Posterior vena cava (tissue), 2 donors: Measurements from ENCODE around the gene DEDD. TPM values are rescaled to one million over a fixed set of nuclear protein-coding genes. Genes with fewer than 3 reads are reported as not detected.

Source experiments
- DNase-seq: peaks from one replicate; pipeline ENCODE4 v3.0.0-alpha.2; 2020; ENCODE audit warnings: low spot score
- intact Hi-C, 2 donors: fragments of 100-400 bp; cut with DNase I; formaldehyde crosslinking; loops; one replicate each; pipeline versions ENCODE4 v1.14.1 to v1.14.2; 2022 to 2023
- total RNA-seq, 2 donors: library from RNA; stranded (reverse); fragmentation: NEBNext Ultra II Directional; extraction: Animal tissue kit (Norgen Biotek cat#: 25700); gene quantifications; one replicate each; pipeline ENCODE4 v1.2.1, GENCODE V29; 2021
- donor health status: DM: yes; HTN: yes; CAD: no.
- donor health status: DM: yes; HTN: yes; CAD: no.

Gene DEDD
- total RNA-seq, 2 donors from 2014 or later, result 32.1 to 35.8 TPM

DNA sequence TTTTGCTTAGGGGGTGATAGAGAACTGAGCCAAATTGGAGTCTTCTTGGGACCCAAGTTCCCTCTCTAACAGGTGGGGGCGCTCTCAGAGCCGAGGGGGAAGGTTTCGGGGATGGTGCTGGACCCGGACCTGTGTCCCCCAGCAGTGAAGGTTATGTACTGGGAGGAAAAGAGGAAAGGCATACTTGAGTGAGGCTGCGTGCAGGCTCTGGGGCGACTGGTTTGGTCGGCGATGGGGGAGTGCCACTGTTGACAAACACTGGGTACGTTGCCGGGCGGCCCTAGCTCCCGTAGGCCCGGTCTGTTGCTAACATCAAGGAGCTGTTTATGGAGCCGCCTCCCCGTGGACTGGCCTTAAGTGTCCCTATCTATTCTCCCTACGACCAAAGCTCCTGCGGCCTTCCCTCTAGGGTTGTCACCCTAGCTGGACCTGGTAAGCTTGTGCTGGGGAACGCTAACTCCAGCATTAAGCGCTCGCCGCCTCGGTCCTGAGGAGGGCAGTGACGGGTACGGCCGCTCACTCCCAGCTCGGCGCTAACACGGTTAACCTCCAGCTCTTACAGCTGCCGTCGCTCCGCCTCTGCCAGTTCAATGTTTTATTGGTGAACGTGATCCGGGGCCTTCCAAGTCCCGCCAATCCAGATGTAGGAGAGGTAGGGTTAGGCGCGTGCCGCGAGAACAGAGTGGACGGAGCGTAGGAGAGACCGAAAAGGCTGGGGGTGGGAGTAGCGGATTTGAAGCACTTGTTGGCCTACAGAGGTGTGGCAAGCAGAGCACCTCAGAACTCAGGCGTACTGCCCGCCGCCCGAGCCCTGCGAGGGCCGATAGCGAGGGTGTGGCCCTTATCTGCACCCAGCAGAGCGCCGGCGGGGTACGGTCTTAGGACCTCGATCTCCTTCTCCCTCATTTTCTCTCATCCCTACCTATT, 33.5 kb upstream of the DEDD start, which contains the start of gene PPOX:
Gene PPOX, plus strand, starts transcription at position 685 of the 927 bp plus-strand sequence. CDS start 422 bp downstream, outside the sequence.
- DNase-seq, result peak; percentile 99
- intact Hi-C loops, result no loop called here

DNA sequence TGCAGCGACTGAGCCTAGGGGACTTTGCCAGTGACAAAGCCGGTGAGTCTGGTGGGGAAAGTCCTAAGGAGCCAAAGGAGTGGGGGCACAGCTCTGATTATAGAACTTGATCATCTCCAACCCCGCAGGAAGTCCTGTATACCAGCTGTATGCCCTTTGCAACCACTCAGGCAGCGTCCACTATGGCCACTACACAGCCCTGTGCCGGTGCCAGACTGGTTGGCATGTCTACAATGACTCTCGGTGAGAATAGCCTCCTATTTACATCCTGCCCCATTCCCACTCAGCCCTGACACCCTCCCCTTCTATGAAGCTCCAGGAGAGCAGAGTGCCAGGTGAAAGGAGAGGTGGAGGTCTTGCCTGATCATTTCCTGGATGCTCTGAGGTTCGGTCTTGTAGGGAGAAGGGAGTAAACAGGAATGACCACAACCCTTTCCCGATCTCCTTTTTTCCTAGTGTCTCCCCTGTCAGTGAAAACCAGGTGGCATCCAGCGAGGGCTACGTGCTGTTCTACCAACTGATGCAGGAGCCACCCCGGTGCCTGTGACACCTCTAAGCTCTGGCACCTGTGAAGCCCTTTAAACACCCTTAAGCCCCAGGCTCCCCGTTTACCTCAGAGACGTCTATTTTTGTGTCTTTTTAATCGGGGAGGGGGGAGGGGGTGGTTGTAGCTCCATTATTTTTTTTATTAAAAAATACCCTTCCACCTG, 32.6 kb upstream of the DEDD start:
- DNase-seq, result peak; percentile 51
- intact Hi-C loops, result no loop called here

DNA sequence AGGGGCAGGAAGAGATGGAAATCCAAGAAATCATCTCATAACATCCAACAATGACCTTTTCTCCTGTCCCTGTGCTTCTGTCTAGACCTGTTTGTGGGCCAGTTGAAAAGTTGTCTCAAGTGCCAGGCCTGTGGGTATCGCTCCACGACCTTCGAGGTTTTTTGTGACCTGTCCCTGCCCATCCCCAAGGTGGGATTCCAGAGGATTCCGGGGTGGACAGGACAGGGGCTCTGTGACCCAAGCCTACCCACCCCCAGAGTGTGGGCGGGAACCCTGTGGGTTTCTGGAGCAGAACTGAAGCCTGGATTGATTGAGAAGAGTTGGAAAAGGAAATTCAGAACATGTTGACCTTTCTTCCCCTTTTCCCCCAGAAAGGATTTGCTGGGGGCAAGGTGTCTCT, 31.3 kb upstream of the DEDD start:
- DNase-seq, result peak; percentile 77
- intact Hi-C loops, result no loop called here

DNA sequence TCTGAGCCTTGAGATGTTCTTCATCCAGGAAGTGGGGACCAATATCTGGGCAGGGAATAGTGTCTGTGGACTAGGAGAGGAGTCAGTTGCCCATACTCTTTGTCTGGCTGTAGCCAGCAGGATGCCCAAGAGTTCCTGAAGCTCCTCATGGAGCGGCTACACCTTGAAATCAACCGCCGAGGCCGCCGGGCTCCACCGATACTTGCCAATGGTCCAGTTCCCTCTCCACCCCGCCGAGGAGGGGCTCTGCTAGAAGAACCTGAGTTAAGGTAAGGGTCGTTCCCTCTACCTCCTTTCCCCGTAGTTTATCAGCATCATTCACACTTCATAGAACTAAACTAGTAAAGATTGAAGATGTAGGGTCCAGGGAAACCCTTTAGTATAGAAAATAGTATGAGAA, 30.3 kb upstream of the DEDD start:
- intact Hi-C loops, result no loop called here
- no peak for DNase-seq

DNA sequence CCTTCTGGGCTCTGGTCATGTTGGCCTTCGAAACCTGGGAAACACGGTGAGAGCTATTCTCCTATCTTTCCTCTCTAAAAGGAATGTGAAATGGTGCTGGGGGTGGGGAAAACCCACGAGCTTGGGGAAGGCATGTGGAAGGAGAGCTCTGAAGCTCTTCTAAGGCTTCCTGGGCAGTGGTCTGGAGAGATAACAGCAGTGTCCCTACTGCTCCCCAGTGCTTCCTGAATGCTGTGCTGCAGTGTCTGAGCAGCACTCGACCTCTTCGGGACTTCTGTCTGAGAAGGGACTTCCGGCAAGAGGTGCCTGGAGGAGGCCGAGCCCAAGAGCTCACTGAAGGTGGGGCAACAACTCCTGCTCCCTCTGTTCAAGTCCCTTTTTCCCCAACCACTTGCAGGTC, 29.6 kb upstream of the DEDD start:
- intact Hi-C loops, result no loop called here
- no peak for DNase-seq

DNA sequence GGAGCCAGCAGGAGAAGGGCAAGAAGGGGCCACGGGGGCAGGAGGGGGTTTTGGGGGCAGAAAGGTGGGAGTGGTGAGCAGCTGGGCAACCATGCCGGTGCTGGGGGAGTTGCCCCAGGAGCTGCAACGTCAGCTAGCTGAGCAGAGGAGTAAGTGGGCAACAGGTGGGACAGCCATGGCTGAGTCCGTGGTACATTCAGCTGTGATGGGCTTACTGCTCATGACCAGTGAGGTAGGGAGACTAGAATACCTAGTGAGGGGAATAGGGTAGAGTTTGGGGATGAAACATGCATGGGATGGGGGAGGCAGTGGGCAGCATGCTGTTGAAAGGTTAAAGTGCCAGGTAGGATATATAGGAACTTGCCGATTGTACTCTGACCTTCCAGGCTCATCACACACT, 29.2 kb upstream of the DEDD start:
- intact Hi-C loops, result no loop called here
- no peak for DNase-seq

DNA sequence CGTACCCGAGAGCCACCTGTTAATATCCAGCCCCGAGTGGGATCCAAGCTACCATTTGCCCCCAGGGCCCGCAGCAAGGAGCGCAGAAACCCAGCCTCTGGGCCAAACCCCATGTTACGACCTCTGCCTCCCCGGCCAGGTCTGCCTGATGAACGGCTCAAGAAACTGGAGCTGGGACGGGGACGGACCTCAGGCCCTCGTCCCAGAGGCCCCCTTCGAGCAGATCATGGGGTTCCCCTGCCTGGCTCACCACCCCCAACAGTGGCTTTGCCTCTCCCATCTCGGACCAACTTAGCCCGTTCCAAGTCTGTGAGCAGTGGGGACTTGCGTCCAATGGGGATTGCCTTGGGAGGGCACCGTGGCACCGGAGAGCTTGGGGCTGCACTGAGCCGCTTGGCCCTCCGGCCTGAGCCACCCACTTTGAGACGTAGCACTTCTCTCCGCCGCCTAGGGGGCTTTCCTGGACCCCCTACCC, 28.2 kb upstream of the DEDD start:
- intact Hi-C loops, result no loop called here
- peak; percentile 75 for DNase-seq

DNA sequence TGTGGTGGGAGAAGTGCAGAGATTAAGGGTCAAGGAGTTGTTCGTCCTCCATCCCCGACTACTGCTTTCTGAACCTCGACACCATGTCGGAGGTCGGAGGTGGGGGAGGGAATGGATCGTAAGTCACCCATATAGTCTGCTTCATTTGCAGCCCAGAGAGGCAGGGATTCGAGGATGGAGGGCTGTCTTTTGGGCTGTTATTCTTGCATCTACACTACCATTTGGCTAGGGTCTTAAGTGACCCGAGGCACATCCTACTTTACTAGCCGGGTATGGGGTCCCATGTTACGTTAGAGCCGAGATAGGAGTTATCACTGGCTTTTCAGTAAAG, 27.4 kb upstream of the DEDD start:
- intact Hi-C loops, result no loop called here

DNA sequence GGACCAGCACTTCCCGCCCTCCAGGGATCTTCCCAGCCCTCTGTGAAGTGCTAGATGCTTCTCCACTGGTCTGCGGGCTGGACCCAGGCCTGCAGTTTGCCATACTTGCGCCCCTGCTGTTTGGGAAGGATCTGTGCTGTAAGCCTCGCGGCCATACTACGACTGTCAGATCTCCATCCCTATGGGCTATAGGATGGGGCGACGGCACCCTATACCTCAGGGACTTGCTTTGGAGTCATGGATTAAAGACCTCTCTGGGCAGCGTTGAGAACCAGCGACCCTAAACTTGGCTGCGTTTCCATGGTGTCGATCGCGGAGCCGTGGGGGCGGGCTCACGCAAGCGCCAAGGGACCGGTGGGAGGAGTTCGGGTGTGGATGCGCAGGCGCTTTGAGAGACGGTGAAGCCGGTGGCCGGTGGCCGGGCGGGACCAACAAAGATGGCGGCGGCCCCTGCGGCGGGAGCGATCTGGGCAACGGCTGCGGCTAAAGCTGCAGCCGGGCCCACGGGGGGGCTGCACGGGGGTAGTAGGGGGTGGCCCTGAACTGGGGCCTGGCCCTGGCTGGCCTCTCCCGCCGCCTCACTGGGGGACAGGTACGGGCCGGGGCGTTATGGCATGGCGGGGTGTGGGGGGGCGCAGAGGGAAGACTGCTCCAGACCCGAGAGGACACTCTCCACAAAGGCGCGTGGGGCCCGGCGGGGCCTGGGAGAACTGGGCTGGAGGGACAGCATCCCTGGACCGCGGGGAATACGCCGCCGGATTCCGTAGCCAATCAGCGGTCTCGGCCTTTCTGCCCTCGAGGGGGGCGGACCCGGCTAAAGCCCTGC, 26.8 kb upstream of the DEDD start, which contains the start of gene USP21:
Gene USP21, plus strand, starts transcription at position 414 of the 826 bp plus-strand sequence. CDS start 1,141 bp downstream, outside the sequence.
- intact Hi-C loops, result no loop called here
- peak; percentile 98 for DNase-seq

More for the DNA sequence above, 27.4 kb upstream of the DEDD start:
- no peak for DNase-seq

DNA sequence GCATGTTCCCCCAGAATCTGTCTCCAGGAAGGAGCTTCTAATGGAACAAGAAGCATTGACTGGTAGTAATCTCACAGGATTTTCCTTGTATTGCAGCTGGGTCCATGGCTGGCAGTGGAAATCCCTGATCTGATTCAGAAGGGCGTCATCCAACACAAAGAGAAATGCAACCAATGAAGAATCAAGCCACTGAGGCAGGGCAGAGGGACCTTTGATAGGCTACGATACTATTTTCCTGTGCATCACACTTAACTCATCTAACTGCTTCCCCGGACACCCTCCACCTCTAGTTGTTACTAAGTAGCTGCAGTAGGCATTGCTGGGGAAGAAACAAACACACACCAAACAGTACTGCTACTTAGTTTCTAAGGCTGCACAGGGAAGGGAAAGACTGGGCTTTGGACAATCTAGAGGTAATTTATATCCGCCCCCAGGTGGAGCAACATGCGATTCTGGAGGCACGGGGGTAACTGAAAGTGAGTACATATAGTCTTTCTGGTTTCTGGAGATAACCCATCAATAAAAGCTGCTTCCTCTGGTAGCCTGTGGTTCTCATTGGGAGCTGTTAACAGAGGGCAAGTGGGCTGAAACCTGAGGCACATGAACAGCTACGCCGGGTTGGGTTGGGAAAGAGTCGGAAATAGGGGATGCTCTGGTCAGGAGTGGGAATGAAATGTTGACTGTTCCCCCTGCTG, 26.0 kb upstream of the DEDD start:
- DNase-seq, result no peak
- intact Hi-C loops, result no loop called here

DNA sequence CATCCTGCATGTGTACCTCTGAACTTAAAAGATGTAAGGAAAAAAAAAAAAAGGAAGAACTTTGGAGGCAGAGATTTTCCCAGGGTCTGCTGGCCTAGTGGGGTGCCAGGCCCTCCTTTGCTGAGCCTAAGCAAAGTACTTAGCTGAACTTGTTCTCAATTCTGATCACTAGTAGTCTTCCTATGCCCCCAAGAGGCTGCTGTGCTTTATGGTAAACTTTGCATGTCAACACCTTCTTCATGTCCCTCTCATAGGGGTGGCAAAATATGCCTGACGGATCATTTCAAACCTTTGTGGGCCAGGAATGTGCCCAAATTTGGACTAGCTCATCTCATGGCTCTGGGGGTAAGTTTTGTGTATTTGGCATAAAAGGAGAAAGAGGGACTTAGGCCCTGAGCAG, 25.4 kb upstream of the DEDD start:
- intact Hi-C loops, result no loop called here
- DNase-seq, result no peak

DNA sequence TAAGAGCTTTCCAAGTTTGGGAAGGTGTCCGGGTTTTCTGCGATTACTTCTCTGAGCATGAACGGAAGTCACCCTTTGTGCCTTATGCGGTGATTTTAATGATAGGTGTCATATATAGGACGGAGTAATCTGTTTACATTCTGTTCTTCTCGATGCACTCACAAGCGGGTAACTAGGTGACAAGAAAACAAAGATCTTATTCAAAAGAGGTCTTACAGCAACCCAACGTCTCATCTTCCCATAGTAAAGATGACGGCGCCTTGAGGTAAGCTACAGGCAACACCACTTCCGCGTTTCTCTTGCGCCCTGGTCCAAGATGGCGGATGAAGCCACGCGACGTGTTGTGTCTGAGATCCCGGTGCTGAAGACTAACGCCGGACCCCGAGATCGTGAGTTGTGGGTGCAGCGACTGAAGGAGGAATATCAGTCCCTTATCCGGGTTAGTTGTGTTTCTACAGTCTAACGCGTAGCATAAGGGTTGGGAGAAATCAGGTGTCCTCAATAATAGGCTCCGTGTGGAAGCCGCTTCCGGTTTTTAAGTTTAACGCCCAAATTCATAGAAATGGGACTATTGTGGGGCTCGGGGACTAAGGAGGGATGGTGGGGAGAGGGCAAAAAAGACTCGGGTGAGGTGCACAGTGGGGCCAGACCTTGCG, 21.3 kb upstream of the DEDD start, which contains the start of gene UFC1:
Gene UFC1, plus strand, starts transcription at position 297 of the 656 bp plus-strand sequence. Its CDS starts 20 bp downstream, at position 317.
- intact Hi-C loops, result no loop called here

DNA sequence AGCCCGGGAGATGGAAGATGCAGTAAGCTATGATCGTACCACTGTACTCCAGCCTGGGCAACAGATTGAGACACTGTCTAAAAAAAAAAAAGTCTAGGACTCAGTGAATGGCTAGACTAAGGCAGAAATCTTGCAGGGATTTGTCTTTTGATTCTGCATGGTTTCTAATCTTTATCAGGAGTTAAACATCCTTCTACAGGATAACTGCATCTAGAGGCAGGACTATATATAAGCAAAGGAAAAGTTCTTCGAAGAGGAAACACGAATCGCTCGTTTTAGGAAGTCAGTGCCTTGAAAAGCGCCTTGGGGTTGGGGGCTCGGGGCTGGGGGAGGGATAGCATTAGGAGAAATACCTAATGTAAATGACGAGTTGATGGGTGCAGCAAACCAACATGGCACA, 20.7 kb upstream of the DEDD start:
- intact Hi-C loops, result no loop called here
- no peak for DNase-seq

More for the DNA sequence above, 21.3 kb upstream of the DEDD start, which contains the start of gene UFC1:
- peak; percentile 94 for DNase-seq

DNA sequence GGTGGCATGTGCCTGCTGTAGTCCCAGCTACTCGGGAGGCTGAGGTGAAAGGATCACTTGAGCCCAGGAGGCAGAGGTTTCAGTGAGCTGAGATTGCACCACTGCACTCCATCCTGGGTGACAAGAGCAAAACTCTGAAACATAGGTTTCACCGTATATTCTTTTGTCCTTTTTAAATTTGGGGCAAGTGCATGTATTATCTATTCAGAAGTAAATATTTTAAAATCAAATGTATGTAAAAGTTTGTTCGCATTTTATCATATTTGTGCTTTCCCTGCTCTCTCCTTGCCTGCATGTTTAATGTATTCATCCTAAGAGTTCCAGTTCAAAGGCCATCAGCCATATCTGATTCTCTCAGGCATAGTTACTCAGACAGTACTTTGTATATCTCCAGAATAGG, 13.4 kb upstream of the DEDD start:
- no peak for DNase-seq
- intact Hi-C loops, result no loop called here

DNA sequence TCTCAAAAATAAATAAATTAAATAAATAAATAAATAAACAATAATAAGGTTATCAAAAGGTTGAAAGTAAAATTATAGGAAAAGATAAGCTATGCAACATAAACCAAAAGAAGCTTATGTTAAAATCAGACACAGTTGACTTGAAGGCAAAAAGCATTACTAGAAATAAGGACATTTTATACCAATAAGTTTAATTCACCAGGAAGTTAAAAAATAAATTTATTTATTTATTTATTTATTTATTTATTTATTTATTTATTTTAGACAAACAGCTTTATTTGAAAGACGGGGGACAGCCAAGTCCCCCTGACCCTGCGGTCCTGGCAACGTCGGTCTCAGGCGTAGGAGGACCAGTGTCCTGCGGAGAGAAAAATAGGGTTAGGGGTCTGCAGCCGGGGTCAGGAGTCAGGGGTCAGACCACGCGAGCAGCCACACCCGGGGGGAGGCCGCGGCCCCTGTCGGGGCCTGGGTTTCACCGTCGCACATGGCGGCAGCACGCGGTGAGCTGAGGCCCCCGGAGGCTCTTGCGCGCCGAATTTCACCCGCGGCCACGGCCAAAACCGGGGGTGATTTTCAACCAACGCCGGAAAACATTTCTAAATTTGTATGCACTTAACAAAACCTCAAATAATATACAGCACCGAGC, 8.4 kb upstream of the DEDD start:
- DNase-seq, result no peak
- intact Hi-C loops, result no loop called here

DNA sequence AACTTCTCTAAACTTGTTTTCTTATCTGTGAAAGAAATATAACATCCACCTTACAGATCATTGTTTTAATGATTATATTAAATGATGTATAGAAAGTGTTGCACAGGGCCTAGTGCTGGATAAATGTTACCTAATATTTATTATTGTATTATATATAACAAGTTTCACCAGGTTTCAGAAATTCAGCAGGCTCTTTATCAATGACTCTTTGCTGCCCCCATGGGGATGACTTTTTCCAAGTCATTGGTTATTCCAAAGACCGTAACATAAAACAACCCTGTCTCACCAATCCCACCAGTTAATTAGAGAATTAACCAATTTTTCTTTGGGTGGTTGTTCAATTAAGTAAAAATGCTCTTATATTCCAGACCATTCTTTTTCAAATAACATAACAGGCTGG, 7.3 kb upstream of the DEDD start:
- no peak for DNase-seq
- intact Hi-C loops, result no loop called here

DNA sequence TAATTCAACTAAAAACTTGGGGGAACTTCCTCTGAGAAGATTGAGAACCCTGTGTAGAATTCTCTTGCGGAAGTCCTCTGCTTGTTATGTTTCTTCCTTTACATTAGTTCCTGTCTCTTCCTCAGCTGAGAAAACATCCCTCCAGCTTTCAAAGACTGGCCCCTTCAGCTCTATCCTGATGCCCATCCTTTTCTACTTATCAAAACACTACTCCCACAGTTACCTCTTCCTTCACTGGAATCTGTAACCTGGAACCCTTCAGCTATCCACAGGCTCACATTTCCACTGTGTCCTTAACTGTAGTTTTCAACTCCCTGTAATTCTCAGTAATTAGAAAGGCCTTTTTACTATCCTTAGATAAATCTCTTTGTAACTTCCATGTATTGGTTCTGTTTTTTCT, 6.0 kb upstream of the DEDD start:
- DNase-seq, result no peak
- intact Hi-C loops, result no loop called here

DNA sequence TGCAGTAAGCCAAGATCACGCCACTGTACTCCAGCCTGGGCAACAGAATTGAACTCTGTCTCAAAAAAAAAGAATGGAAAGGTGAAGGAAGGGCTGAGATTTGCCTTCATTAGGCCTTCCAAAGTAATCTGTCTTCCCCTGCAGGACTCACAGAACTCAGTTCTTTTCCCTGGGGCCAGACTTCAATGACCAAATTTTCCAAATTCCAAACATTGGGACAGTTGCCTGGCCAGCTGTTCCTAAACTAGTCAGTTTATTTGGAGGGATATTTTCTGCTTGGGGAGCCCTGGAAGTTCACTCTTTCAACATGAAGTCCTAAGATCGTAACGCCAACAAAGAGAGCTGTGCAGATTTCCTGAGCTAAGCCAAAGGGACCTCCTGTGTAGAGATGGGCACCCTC, 5.4 kb upstream of the DEDD start:
- intact Hi-C loops, result no loop called here
- no peak for DNase-seq
